Upper lobe of left lung (tissue), 6 donors: ENCODE results near the gene B3GNT3. TPM values are rescaled to one million over a fixed set of nuclear protein-coding genes. Genes with fewer than 3 reads are reported as not detected.
A peak's percentile ranks its signal among the peaks of the same experiment; 100 is the strongest.
"Not testable (repeated sequence)": the region's sequence is repeated elsewhere in the genome, so short reads cannot be mapped to it uniquely, and the experiment has no call there.

ENCODE experiments used
- ATAC-seq, 2 donors: fragments of 200-7000 bp; cut with Tn5 transposase; one replicate each; pipeline ENCODE4 v1.9.1; 2022; ENCODE audit warnings: mild to moderate bottlenecking in 2 of 2, moderate library complexity in 2 of 2; ENCODE audit not compliant: low FRiP score in 2 of 2
- DNase-seq, 2 donors: peaks; one replicate each; pipeline ENCODE4 v3.0.0-alpha.2; 2019 to 2020
- H3K27ac ChIP-seq, 4 donors: fragments of 200-600 bp; sonication (generic); one replicate each; pipeline ENCODE4 v1.5.1; 2016 to 2019
- H3K27me3 ChIP-seq, 4 donors: fragments of 200-600 bp; sonication (generic); one replicate each; pipeline ENCODE4 v1.5.1; 2017 to 2019
- H3K36me3 ChIP-seq, 4 donors: fragments of 200-600 bp; sonication (generic); one replicate each; pipeline ENCODE4 v1.5.1; 2016 to 2019
- H3K4me1 ChIP-seq, 4 donors: fragments of 200-600 bp; sonication (generic); one replicate each; pipeline ENCODE4 v1.5.1; 2018 to 2019
- H3K4me3 ChIP-seq, 4 donors: fragments of 200-600 bp; sonication (generic); one replicate each; pipeline ENCODE4 v1.5.1; 2017 to 2019; ENCODE audit warnings: mild to moderate bottlenecking in 2 of 4, moderate library complexity in 1 of 4
- H3K9me3 ChIP-seq, 4 donors: fragments of 200-600 bp; sonication (generic); one replicate each; pipeline ENCODE4 v1.5.1; 2018 to 2019
- CTCF ChIP-seq, 6 experiments: fragments of 450-650 bp in 4 of 6; fragments of 200-600 bp in 2 of 6; sonication (generic) in 2 of 6; IDR thresholded peaks; one replicate each; pipeline ENCODE4 v1.5.1; 2016 to 2019; ENCODE audit warnings: antibody characterized with exemption in 6 of 6
- EP300 ChIP-seq, 4 donors: sonication (generic); formaldehyde crosslinking; IDR thresholded peaks; one replicate each; pipeline ENCODE4 v1.5.1; 2017; ENCODE audit warnings: antibody characterized with exemption in 4 of 4, control low read depth in 2 of 4
- POLR2A ChIP-seq, 4 donors: fragments of 450-650 bp; IDR thresholded peaks; one replicate each; pipeline ENCODE4 v1.5.1; 2016 to 2017; ENCODE audit warnings: antibody characterized with exemption in 4 of 4, mild to moderate bottlenecking in 2 of 4
- POLR2AphosphoS5 ChIP-seq, 2 donors: sonication (generic); formaldehyde crosslinking; IDR thresholded peaks; one replicate each; pipeline ENCODE4 v1.5.1; 2017; ENCODE audit warnings: antibody characterized with exemption in 2 of 2
- WGBS, 2 donors: methylation state at CpG; one replicate each; pipeline ENCODE4 v1.1.5; 2017 to 2018; 5-methylcytosine and 5-hydroxymethylcytosine counted together
- total RNA-seq, 6 donors: library from RNA; depleted of rRNA in 4 of 6; stranded (reverse); fragments of >200 nt in 4 of 6; gene quantifications; one replicate each; pipeline versions ENCODE4 v1.1.0 to v1.2.1, GENCODE V29; 2016 to 2021
- donor health status: DM: no; HTN: no; CAD: no; lungs with moderate emphysema.
- donor health status: DM: no; HTN: yes; CAD: no; lungs with severe emphysema.

The B3GNT3 gene
- total RNA-seq, 6 donors from 2014 or later: 1.0 to 8.8 (median 2.5) TPM; not detected in 1

- DNase-seq (no peak), ATAC-seq (no peak)
- Histone ChIP-seq H3K27ac (no peak overlapping the region), H3K27me3 (no peaks in the 10 kb centered on the region), H3K36me3 (peaks cover 0 to 4% (median 0%) of the 10 kb centered on the region in 4 donors), H3K9me3 (no peaks in the 10 kb centered on the region), H3K4me1 (peaks cover 0 to 3% (median 0%) of the 10 kb centered on the region in 4 donors), H3K4me3 (no peak overlapping the region)
- no peak for TF ChIP-seq POLR2AphosphoS5 (IDR thresholded peaks at IDR 0.05)
- 92 to 94% methylated on average over 4 of the region's 4 CpGs for WGBS, 2 donors
Observed at GRCh38 chr19:17772172-17772571, 22.8 kb upstream of the B3GNT3 start.

- Histone ChIP-seq H3K36me3 (peaks cover 0 to under 1% (median 0%) of the 10 kb centered on the region in 4 donors), H3K4me1 (peaks cover 0 to 16% (median 13%) of the 10 kb centered on the region in 4 donors), H3K27me3 (peaks cover 0 to 8% (median 2%) of the 10 kb centered on the region in 4 donors), H3K4me3 (no peak overlapping the region), H3K9me3 (no peaks in the 10 kb centered on the region), H3K27ac (no peak overlapping the region)
- TF ChIP-seq POLR2A (IDR thresholded peaks at IDR 0.05) (no peak), CTCF (IDR thresholded peaks at IDR 0.05) (peak in 4 of 6 experiments; percentile 14 to 52 (median 32))
- ATAC-seq: no peak
- DNase-seq: no peak
- WGBS, 2 donors: 71 to 75% methylated on average over 15 to 16 of the region's 16 CpGs
Observed at GRCh38 chr19:17775245-17775927, 19.6 kb upstream of the B3GNT3 start.

- H3K27ac ChIP-seq: no peak overlapping the region
- no peaks in the 10 kb centered on the region for H3K36me3 ChIP-seq
- peaks cover 0 to 16% (median 13%) of the 10 kb centered on the region in 4 donors for H3K4me1 ChIP-seq
- no peaks in the 10 kb centered on the region for H3K9me3 ChIP-seq
- DNase-seq (peak; percentile 44 to 81), ATAC-seq (peak in 1 of 2 donors; percentile 48)
- peaks cover 0 to 8% (median 2%) of the 10 kb centered on the region in 4 donors for H3K27me3 ChIP-seq
- no peak overlapping the region for H3K4me3 ChIP-seq
- 62 to 73% methylated on average over 18 to 27 of the region's 27 CpGs for WGBS, 2 donors
- no peak for TF ChIP-seq CTCF (IDR thresholded peaks at IDR 0.05)
- TF ChIP-seq POLR2AphosphoS5 (IDR thresholded peaks at IDR 0.05): peak in 1 of 2 donors; percentile 29
Observed at GRCh38 chr19:17775991-17776803, 18.7 kb upstream of the B3GNT3 start.

- not testable (repeated sequence) for ATAC-seq, H3K9me3 ChIP-seq, H3K4me3 ChIP-seq, H3K36me3 ChIP-seq, H3K27ac ChIP-seq, H3K27me3 ChIP-seq, DNase-seq
- H3K4me1 ChIP-seq: peaks cover 0 to 16% (median 13%) of the 10 kb centered on the region in 4 donors
- WGBS, 2 donors: 78 to 84% methylated on average over 10 of the region's 10 CpGs
Observed at GRCh38 chr19:17777840-17778239, 17.1 kb upstream of the B3GNT3 start.

GRCh38 chr19:17778251-17778967 lies 16.5 kb upstream of the B3GNT3 start:
- Histone ChIP-seq H3K36me3 (no peaks in the 10 kb centered on the region), H3K9me3 (no peaks in the 10 kb centered on the region), H3K4me3 (peak overlapping the region in 3 of 4 donors; percentile 18 to 44 (median 33)), H3K27ac (peak overlapping the region in 2 of 4 donors; percentile 30 to 53), H3K4me1 (peaks cover 0 to 16% (median 13%) of the 10 kb centered on the region in 4 donors), H3K27me3 (peaks cover 0 to 8% (median 2%) of the 10 kb centered on the region in 4 donors)
- 9% methylated on average over 13 to 30 of the region's 37 CpGs for WGBS, 2 donors
- ATAC-seq (peak; percentile 70 to 78), DNase-seq (peak; percentile 78 to 93)
- TF ChIP-seq EP300 (IDR thresholded peaks at IDR 0.05): no peak
- no peak for TF ChIP-seq POLR2AphosphoS5 (IDR thresholded peaks at IDR 0.05)
- TF ChIP-seq CTCF (IDR thresholded peaks at IDR 0.05): no peak
- no peak for TF ChIP-seq POLR2A (IDR thresholded peaks at IDR 0.05)
